ENCODE results near the gene BRPF1.
A peak's percentile ranks its signal among the peaks of the same experiment; 100 is the strongest.

BRPF1 gene

DNA sequence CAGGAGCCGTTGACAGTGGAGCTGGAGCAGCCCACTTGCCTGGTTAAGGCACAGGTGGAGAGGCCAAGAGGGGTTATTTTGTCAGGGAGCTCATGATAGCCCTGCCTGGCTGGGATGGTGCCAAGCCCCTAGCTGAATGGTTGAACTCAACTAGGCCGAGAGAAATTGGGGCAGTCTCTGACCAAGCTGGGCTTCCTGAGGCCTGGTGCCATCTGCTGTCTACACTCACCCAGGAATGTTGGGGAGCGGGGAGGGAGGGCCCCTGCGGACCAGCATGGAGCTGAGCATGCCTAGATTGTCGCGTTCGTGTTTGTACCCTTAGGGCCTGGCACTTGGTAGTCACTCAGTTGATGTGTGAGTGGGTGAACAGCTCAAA lies 1.2 kb downstream of the BRPF1 start:
- no peak for DNase-seq

DNA sequence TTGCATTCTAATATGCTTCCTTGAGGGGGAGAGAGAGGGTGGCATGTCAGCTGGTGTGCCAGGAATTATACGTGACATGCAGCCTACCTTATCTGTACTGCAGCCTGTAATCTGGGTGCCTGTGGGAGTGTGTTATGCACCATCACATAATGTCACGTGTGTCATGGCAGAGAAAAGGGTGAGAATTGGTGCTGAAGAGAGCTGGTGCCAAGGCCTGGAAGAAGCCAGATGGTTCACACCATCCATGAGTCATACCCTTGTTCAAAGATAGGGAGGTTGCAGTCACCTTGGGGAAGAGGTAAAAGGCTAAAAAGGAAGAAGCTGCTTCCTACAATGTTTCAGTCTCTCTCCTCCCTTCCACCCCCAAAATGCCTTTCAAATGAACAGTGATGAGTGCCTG lies 5.3 kb downstream of the BRPF1 start:
- no peak for DNase-seq

DNA sequence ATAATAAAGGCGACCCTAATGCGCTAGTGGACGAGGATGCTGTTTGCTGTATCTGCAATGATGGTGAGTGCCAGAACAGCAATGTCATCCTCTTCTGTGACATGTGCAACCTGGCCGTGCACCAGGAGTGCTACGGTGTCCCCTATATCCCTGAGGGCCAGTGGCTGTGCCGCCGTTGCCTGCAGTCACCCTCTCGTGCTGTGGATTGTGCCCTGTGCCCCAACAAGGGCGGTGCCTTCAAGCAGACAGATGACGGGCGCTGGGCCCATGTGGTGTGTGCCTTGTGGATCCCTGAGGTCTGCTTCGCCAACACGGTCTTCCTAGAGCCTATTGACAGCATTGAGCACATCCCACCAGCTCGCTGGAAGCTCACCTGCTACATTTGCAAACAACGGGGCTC lies 7.6 kb downstream of the BRPF1 start:
- DNase-seq = no peak

DNA sequence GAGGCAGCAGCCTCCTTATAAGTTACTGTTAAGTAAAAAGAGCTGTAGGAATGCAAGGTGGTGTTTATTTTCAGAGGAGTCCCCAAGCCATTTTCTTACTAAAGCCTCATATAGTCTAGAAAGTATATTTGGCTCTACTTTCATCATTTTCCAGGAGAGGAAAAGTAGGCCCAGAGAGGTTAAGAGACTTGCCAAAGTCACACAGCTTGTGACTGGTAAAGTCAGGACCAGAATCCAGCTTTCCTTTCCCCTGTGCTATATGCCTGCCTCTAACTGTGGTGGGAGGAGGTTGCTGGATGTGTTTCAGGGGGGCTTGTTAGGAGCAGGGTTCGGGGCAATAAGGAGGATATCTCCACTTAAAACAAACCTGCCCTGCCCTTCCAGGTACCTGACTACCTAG lies 11.0 kb downstream of the BRPF1 start:
- no peak for DNase-seq

DNA sequence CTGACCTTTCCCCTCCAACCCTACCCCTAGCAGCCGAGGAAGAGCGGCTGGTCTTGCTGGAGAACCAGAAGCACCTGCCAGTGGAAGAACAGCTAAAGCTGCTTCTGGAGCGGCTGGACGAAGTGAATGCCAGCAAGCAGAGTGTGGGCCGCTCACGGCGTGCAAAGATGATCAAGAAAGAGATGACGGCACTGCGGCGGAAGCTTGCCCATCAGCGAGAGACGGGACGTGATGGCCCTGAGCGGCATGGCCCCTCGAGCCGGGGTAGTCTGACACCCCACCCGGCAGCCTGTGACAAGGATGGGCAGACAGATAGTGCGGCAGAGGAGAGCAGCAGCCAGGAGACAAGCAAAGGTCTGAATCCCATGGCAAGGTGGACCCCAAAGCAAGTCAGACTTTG lies 12.0 kb downstream of the BRPF1 start:
- DNase-seq = no peak

DNA sequence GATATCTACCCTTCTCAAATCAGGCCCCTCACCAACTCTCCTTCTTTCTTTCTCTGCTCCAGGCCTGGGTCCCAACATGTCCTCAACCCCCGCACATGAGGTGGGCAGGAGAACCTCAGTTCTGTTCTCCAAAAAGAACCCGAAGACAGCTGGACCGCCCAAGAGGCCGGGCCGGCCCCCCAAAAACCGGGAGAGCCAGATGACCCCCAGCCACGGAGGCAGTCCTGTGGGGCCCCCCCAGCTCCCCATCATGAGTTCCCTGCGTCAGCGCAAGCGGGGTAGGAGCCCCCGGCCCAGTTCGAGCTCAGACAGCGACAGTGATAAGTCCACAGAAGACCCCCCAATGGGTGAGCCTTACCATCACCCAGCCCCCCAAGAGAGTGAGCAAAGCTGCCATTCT lies 12.6 kb downstream of the BRPF1 start:
- DNase-seq = no peak

DNA sequence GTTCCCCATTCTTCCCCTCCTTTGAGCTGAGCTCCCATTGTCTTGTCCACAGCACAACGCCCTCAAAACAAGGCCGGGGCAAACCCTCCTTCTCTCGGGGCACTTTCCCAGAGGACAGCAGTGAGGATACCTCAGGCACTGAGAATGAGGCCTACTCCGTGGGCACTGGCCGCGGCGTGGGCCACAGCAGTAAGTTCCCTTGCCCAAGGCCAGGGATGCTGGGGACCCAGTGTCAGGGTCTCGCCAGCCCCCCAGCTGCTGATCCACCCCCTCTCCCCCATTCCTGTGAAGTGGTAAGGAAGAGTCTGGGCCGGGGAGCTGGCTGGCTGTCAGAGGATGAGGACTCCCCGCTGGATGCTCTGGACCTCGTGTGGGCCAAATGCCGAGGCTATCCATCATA lies 14.0 kb downstream of the BRPF1 start:
- DNase-seq = no peak

DNA sequence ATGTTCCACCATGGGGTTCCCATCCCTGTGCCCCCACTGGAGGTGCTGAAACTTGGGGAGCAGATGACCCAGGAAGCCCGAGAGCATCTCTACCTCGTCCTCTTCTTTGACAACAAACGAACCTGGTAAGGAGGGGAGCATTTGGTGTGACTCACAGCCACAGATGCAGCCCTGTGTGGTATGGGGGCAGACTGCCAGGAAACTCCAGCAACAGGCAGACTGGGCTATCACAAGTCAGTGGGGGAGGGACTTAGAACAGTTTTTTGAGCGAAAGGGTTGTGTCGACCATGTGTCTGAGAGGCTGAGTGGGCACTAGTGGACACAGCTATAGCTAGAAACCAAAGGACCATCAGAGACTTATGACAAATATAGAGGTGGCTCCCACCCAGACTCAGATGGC lies 14.8 kb downstream of the BRPF1 start:
- DNase-seq = no peak

DNA sequence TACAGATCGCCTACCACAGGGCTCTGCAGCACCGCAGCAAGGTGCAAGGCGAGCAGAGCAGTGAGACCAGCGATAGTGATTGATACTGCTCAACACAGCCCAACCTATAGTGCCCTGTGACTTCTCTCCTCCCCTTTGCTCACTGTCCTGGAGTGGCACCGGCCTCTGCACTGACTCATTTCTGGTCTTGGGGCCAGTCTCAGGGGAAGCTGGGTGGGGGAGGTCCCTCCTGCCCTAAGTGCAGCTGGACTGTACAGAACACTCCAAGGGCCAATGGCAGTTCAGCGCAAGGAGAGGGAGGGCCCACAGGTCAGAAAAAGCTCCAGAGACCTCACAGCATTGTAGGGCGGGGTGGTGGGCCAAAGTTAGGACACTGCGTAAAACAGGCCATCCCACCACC lies 15.7 kb downstream of the BRPF1 start:
- DNase-seq = no peak

DNA sequence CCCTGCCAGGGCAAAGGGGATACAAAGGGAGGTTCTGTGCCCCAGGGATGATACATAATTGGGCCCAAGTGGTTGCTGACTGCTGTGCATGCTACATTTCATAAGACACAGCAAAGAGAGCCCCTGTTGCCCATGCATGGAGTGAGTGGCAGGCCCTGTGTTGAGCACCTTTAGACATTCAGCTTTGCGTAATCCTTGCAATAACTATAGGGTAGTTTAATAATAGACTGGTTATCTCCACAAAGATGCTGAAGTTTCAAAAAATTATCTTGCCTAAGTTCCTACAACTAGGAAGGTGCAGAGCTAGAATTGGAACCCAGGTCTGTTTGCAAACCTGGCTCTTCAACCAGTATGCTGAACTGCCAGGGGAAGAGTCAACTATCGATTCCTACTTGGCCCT lies 16.5 kb downstream of the BRPF1 start:
- DNase-seq = no peak

DNA sequence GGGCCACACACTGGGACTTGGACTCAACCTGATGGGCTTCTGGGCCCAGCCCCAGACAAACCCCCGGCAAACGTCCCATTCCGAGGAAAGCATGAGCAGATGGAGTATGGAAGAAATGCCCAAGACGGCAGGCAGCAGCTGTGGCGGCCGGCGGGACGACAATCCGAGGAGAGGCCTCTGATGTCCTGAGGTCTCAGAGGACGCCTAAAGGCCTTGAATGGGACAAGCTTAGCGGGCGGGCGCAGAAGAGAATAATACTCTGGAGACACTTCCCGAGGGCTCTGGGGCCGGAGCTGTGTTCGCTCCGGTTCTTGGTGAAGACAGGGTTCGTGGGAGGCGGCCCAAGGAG lies 17.7 kb downstream of the BRPF1 start:
- DNase-seq = no peak

DNA sequence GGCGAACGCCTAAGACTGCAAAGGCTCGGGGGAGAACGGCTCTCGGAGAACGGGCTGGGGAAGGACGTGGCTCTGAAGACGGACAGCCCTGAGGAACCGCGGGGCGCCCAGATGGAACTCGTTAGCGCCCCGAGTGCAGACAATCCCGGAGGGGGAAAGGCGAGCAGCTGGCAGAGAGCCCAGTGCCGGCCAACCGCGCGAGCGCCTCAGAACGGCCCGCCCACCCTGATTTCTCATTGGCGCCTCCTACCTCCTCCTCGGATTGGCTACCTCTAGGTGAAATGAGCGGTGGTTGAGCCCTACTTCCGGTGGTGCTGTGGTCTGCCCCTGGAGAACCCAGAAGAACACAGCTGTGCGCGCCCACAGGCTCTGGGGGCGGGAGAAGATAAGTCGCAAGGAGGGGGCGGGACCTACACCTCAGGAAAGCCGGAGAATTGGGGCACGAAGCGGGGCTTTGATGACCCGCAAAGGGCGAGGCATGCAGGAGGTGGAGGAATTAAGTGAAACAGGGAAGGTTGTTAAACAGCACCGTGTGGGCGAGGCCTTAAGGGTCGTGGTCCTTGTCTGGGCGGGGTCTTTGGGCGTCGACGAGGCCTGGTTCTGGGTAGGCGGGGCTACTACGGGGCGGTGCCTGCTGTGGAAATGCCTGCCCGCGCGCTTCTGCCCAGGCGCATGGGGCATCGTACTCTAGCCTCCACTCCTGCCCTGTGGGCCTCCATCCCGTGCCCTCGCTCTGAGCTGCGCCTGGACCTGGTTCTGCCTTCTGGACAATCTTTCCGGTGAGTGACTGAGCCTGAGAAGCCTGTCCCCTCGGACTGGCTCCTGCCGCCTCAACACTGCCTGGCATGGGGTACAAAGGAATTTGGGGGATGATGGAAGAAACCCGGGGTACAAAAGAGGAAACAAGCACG lies 18.4 kb downstream of the BRPF1 start, which contains the start of gene OGG1:
Gene OGG1 (plus strand): TSS at position 308 of the 911 bp plus-strand sequence. CDS start 335 bp downstream, at position 643.
- peak; percentile 91 for DNase-seq

DNA sequence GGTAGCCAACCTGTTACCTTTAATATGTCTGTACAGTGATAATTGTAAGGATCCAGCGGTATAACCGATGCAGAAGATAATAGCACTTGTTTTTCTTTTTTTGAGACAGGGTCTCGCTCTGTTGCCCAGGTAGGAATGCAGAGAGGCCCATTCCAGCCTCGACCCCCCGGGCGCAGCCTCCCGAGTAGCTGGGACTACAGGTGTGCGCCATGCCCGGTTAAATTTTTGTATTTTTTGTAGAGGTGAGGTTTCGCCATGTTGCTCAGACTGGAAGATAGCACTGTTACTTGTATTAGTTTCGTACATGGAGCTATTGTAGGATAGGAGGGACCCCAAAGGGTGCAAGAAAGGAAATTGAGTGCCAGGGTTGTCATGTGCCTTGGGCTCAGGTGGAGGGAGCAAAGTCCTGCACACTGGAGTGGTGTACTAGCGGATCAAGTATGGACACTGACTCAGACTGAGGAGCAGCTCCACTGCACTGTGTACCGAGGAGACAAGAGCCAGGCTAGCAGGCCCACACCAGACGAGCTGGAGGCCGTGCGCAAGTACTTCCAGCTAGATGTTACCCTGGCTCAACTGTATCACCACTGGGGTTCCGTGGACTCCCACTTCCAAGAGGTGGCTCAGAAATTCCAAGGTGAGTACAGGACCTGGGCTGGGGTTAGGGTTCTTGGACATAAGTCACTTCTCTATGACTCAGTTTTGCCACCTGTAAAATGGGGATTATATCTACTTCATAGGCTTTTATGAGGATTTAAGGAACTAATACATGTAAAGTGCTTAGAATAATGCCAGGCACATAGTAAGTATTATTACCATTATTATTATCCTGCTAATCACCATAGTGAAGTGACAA lies 19.2 kb downstream of the BRPF1 start:
- DNase-seq = no peak

DNA sequence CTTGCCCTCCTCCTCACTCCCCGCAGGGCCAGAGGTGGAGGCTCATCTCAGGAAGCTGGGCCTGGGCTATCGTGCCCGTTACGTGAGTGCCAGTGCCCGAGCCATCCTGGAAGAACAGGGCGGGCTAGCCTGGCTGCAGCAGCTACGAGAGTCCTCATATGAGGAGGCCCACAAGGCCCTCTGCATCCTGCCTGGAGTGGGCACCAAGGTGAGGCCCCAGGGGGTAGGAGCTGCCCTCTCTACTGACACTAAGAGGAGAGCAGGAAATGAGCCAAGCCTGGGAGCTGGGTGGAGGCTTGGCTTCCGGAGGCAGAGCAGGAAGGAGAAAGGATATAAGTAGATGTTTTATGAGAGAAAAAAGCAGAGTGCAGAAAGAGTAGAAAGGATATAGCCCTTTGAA lies 23.1 kb downstream of the BRPF1 start:
- DNase-seq = no peak

DNA sequence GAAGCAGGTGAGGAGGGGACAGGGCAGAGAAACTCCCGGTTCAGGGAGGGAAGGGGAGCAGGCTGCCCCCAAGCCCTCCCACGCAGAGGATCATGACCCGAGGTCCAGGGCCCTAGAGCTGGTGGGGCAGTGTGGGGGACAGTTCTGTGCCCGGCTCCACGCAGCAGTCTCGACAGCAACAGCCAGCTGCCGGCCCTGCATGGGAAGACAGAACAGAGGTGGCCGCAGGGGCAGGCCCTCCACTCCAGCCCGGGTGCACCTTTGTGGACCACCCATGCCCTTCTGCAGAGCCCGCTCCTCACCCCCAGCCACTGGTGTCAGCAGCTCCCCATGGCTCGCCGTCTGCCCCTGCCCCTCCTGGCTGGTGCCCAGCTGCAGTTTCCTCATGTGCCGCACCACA lies 25.9 kb downstream of the BRPF1 start:
- DNase-seq = no peak

DNA sequence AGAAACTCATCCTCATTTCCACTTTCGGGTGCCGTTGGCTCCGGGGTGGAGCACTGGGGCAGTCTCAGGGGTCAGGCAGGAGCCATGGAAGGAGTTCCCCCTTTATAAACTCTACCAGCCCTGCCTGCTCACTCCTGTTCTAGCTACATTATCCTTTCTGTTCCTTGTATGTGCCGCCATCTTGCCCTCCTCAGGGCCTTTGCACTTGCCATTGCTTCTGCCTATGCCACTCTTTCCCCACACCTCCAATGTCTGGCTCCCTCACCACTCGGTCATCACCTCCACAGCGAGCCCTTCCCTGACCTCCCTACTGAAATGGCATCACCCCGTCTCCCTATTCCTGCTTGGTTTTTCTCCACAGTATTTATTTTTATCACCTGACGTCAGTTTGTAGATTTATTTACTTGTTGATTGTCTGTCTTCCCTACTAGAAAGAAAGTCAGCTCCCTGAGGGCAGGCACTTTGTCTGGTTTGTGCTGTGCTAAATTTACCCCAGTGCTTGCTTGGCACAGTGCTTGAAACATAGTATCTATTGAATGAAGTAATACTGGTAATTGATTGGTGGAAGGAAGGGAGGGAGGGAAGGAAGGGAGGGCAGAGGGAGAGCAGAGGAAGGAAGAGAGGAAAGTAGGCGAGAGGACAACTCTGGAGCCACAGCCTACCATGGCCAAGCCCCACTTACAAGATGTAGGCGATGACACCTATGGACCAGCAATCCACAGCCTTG lies 29.4 kb downstream of the BRPF1 start:
- DNase-seq = no peak

DNA sequence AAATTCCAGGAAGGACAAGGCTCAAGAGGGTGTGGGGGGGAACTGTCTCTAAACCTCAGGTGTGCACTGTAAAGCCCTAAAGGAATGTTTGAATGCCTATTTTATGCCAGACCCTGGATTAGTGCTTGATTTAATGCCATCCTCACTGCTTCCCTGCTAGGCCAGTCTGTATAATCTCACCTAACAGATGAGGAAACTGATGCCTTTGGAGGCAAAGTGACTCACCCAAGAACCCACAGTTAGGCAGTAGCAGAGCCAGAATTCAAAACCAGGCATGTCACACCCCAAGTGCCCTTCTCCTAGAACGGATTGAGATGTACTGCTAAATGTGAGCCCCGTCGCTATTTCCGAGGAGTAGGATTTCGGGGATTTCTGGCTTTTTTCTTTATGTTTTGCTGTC lies 30.4 kb downstream of the BRPF1 start:
- DNase-seq = no peak

DNA sequence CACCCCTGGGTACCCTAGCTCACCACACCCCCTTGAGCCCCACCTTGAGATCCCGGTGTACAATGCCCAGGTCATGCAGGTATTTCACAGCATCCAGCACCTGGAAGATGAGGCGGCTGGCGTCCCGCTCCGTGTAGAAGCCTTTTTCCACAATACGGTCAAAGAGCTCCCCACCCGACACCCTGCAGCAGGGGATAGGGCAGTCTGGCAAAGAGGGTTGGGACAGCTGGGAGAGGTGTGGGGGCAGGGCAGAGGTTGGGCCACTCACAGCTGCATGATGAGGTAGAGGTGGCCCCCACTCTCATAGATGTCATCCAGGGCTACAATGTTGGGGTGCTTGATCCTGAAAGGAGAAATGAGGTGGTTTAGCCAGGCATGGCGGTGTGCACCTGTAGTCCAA lies 31.3 kb downstream of the BRPF1 start:
- DNase-seq = no peak

DNA sequence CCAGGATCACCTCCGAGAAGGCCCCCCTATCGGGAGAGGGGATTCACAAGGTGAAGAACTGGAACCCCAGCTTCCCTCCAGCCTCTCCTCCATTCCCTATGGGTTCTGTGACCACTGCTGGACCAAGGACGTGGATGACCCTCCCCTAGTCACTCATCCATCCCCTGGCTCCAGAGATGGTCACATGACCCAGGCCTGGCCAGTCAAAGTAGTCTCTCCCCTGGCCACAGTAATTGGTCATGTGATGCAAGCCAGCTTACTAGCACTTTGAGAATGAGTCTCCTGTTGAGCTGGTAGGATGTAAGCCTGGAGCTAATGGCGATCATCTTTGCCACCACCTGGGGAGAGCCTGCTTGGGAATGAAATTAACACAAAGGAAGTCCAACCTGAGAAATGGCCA lies 34.3 kb downstream of the BRPF1 start:
- no peak for DNase-seq

DNA sequence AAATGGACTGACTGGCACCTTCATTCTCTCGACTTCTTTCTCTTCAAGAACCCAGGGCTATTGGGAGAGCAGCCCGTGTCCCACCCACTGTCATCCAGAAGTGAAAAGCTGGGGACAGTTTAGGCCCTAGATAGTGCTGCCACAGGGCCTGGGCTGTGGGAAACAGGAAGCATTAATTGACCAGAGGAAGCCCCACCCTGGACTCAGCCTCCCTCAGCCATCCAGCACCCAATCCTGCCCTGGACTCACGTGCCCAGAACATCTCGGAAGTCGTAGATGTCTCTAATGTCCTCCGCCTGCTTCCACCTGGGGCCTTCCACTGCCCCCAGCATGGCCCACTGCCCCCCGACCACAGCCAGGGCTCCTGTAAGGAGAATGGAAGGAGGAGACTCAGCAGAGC lies 35.9 kb downstream of the BRPF1 start:
- no peak for DNase-seq

DNA sequence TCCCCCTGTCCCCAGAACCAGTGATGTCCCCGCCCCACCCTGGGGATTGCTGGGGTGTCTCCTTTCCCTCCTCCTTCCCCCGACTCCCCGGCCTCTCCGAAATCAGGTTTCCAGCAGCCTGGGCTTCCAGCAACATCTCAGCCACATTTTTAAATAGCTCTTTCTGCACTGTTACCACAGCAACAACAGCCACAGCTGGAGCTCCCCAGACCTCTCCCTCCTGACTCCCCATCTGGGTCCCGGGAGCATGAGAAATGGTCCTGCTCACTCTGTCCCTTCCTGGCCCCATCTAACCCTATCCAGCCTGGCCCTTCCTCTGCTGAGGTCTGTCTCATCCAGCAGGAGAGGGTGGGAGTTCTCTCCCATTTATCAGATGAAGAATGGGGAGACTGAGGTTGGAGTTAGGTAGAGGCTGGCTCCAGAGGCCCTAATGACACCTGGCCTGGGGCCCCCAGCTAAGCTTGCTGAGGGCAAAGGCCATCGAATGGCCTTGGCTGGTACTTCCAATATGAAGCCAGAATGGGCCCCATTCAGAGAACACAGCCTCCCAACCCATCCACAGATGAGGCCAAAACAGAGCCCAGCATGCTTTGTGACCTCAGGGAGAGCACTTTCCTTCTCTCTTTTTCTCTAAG lies 36.7 kb downstream of the BRPF1 start:
- no peak for DNase-seq

DNA sequence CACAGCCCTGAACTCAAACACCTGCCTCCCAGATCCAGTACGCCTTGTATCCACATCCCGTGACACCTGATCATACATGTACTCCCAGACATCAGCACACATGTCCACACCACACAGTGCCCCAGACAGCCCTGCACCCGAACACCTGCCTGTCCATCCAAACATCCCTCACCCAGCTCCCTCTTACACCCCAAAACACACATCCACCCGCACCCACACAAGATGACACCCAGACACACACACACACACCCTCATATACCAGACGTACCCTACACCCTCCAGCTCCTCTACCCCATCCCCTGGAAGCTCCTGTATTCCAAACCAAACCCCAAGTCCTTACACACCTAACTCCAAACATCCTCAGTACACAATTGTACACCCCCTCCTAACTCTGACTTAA lies 37.5 kb downstream of the BRPF1 start:
- DNase-seq = no peak

All from activated CD4-positive, alpha-beta T cell treated with anti-CD3 and anti-CD28 coated beads, Interleukin-2, amount 50 U/mL, for 1 hour (primary cell).